Activated CD8-positive, alpha-beta T cell treated with anti-CD3 and anti-CD28 coated beads for 36 hours (primary cell): ENCODE results near the gene ABHD2. TPM values are rescaled to one million over a fixed set of nuclear protein-coding genes. Genes with fewer than 3 reads are reported as not detected.
A peak's percentile ranks its signal among the peaks of the same experiment; 100 is the strongest.

ENCODE experiments used
- ATAC-seq: fragments of 200-7000 bp; cut with Tn5 transposase; one replicate; pipeline ENCODE4 v1.10.0; 2021; ENCODE audit warnings: mild to moderate bottlenecking, moderate library complexity
- CTCF ChIA-PET: fragments of 350-600 bp; sonication (Branson Sonifier 250); formaldehyde crosslinking; loops from one replicate; lab custom pipeline; 2021; ENCODE audit warnings: antibody characterized with exemption; lab: Charles Lee
- POLR2A ChIA-PET: fragments of 350-600 bp; sonication (Branson Sonifier 250); formaldehyde crosslinking; loops from one replicate; lab custom pipeline; 2021; ENCODE audit warnings: antibody characterized with exemption; lab: Charles Lee
- DNase-seq: peaks from one replicate; pipeline ENCODE4 v3.0.0-alpha.2; 2020
- H3K27ac Mint-ChIP-seq: one replicate; pipeline ENCODE4 v1.8.0; 2021; ENCODE audit warnings: mild to moderate bottlenecking, mixed read lengths
- H3K27me3 Mint-ChIP-seq: one replicate; pipeline ENCODE4 v1.8.0; 2021; ENCODE audit warnings: mixed read lengths
- H3K36me3 Mint-ChIP-seq: one replicate; pipeline ENCODE4 v1.8.0; 2021; ENCODE audit warnings: low read depth, mixed read lengths
- H3K4me1 Mint-ChIP-seq: one replicate; pipeline ENCODE4 v1.8.0; 2021; ENCODE audit warnings: low read depth, mixed read lengths
- H3K4me3 Mint-ChIP-seq: one replicate; pipeline ENCODE4 v1.8.0; 2021; ENCODE audit warnings: mild to moderate bottlenecking, moderate library complexity, mixed read lengths
- H3K9me3 Mint-ChIP-seq: one replicate; pipeline ENCODE4 v1.8.0; 2021; ENCODE audit warnings: mixed read lengths
- CTCF ChIP-seq: fragments of 200-600 bp; IDR thresholded peaks from one replicate; pipeline ENCODE4 v1.8.0; 2022; ENCODE audit warnings: antibody characterized with exemption, mild to moderate bottlenecking
- intact Hi-C: fragments of 100-400 bp; cut with micrococcal nuclease; formaldehyde crosslinking; loops from one replicate; pipeline ENCODE4 v1.10.0; 2022
- total RNA-seq, 2 experiments: library from RNA; stranded (reverse); gene quantifications; one replicate each; pipeline ENCODE4 v1.2.3, GENCODE V29; 2021

ABHD2 gene
- total RNA-seq, 2 experiments from 2014 or later, result 36.8 to 38.9 TPM

DNA sequence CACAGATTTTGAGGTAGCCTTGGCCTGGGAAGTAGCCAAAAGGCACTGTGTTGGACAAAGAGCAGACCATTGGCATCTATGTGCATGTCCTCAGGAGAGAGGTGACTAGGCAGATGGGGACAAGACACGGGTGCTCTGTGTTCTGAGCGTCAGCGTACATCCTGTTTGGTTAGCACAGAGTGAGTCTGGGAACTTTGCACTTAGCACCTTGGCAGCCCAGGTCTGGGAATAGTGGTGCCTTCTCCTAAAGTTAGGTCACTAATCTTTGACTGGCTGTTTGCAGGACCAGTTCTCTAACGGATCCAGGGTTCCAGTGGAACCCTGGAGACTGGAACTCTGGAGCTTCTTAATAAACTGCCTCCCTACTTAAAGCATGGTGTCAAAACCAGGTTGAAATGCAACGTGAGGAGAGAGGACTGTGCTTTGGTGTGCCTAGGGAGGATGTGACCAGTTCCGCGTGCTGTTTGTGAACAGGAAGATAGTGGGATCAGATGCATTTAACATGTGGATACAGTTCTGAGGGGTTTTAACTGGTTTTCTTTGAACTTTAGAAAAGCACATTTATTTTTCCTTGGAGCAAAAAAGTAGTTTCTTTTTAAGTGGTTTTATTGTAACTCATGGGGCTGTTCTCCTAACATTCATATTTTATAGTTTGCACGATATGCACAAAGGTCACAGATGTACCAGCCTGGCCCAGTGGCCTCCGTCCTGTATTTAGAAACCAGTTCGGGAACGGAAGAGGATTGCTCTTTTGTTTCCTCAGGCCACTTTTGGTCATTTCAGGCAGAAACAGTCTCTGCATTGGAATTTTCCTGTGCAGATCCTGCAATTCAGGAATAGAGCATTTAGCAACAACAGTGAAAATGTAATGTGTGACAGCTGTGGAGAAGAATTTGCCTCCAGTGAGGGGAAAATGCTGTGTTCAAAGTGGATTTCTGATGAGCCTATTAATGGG, 48.8 kb downstream of the ABHD2 start:
- Mint-ChIP-seq H3K4me3 (no peak overlapping the region), H3K4me1 (peaks cover 36% of the 10 kb centered on the region), H3K27ac (peak overlapping the region; percentile 27), H3K9me3 (no peaks in the 10 kb centered on the region), H3K36me3 (peaks cover 21% of the 10 kb centered on the region), H3K27me3 (no peaks in the 10 kb centered on the region)
- TF ChIP-seq CTCF, result no peak
- CTCF ChIA-PET, result interaction anchor here (1.0 to 1.8 kb wide), 5 partner anchors 12 to 70 kb away, joined by 3 to 6 read pairs (median 4); no protein-coding TSS in a partner anchor
- POLR2A ChIA-PET, result no interaction called here
- intact Hi-C loops, result no loop called here
- DNase-seq, result peak; percentile 14
- ATAC-seq, result peak; percentile 60

DNA sequence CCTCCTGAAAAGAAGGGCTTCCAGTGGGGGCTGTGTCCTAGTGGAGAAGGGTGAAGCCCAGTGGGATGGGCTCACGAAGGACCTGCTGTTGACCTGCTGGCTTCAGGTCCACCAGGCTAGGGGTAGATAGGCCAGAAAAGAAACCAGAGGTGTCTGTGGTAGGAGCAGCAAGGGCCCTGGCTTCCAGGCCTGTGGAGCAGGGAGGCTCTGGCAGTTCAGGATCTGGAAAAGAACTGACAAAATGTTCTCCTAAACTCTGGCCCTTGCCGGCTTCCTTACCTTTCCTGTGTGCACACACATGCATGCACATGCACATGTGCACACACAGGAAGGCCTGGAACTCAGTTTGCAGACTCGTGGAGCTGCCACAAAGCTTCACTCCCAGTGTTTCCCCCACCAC, 49.7 kb downstream of the ABHD2 start:
- ATAC-seq (no peak), DNase-seq (no peak)
- Mint-ChIP-seq H3K4me3 (no peak overlapping the region), H3K36me3 (peaks cover 23% of the 10 kb centered on the region), H3K27me3 (no peaks in the 10 kb centered on the region), H3K27ac (peak overlapping the region; percentile 13), H3K9me3 (no peaks in the 10 kb centered on the region), H3K4me1 (peaks cover 39% of the 10 kb centered on the region)
- CTCF ChIA-PET, result interaction anchor here (0.6 to 5.1 kb wide), 7 partner anchors 8 to 80 kb away, joined by 3 to 58 read pairs (median 4); no protein-coding TSS in a partner anchor
- TF ChIP-seq CTCF, result no peak
- intact Hi-C loops, result no loop called here
- POLR2A ChIA-PET, result no interaction called here

DNA sequence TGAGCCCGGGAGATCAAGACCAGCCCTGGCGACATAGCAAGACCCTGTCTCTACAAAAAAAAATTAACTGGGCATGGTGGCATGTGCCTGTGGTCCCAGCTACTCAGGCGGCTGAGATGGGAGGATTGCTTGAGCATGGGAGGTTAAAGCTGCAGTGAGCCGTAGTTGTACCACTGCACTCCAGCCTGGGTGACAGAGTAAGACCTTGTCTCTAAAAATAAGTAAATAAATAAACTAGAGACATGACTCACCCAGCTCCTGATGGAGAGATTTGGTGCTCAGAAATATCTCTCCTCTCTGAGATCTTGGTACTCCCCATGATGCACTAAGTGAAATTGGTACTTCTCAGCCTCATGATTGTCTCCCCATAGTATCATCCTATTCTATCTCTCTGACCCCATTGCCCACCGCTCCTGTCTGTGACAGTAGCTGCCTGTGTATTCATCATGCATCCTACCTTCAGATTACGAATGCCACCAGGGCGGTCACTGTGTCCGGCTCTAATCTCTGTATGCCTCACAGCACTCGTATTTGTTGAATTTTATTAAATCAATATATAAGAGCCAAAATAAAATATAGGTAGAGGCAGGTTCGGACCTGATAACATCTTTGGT, 50.9 kb downstream of the ABHD2 start:
- ChIA-PET CTCF (interaction anchor here (0.6 to 5.1 kb wide), 9 partner anchors 9 to 260 kb away, joined by 3 to 58 read pairs (median 3); no protein-coding TSS in a partner anchor), POLR2A (no interaction called here)
- intact Hi-C loops, result no loop called here
- TF ChIP-seq CTCF, result no peak
- peaks cover 41% of the 10 kb centered on the region for H3K4me1 Mint-ChIP-seq
- H3K4me3 Mint-ChIP-seq, result no peak overlapping the region
- ATAC-seq, result no peak
- H3K36me3 Mint-ChIP-seq, result peaks cover 23% of the 10 kb centered on the region
- H3K27ac Mint-ChIP-seq, result no peak overlapping the region
- no peak for DNase-seq
- H3K27me3 Mint-ChIP-seq, result no peaks in the 10 kb centered on the region
- no peaks in the 10 kb centered on the region for H3K9me3 Mint-ChIP-seq

GRCh38 chr15:89139613-89140499, 51.6 kb downstream of the ABHD2 start:
- no peak overlapping the region for H3K27ac Mint-ChIP-seq

More at GRCh38 chr15:89139613-89140499, 51.6 kb downstream of the ABHD2 start:
- intact Hi-C loops, result no loop called here
- peaks cover 47% of the 10 kb centered on the region for H3K4me1 Mint-ChIP-seq
- no peaks in the 10 kb centered on the region for H3K9me3 Mint-ChIP-seq
- ATAC-seq (no peak), DNase-seq (no peak)
- no peak for TF ChIP-seq CTCF
- ChIA-PET POLR2A (interaction anchor here (1.3 kb wide), 1 partner anchor 16 kb away, joined by 3 read pairs; no protein-coding TSS in a partner anchor), CTCF (interaction anchor here (0.6 to 5.1 kb wide), 5 partner anchors 10 to 235 kb away, joined by 3 to 58 read pairs (median 3); no protein-coding TSS in a partner anchor)
- H3K27me3 Mint-ChIP-seq, result no peaks in the 10 kb centered on the region
- no peak overlapping the region for H3K4me3 Mint-ChIP-seq
- peaks cover 27% of the 10 kb centered on the region for H3K36me3 Mint-ChIP-seq
